GM12878 (cell line): ENCODE measurements around the gene TMEM86A. TPM values are rescaled to one million over a fixed set of nuclear protein-coding genes. Genes with fewer than 3 reads are reported as not detected.

Experiments
- ATAC-seq: fragments of 200-7000 bp; cut with Tn5 transposase; 3 replicates; pipeline ENCODE4 v1.9.1; 2020; ENCODE audit warnings: mild to moderate bottlenecking, moderate library complexity
- BruUV-seq: library from RNA; stranded (reverse); fragments of 400-500 nt; replicated peaks from 2 replicates; lab custom pipeline; 2021; lab: Mats Ljungman, UMichigan
- CTCF ChIA-PET: fragments of 300-600 bp; sonication (Branson Sonifier 250); formaldehyde crosslinking; extraction: SDS; loops from one replicate; lab custom pipeline; 2021; ENCODE audit warnings: inconsistent platforms; lab: Yijun Ruan, JAX
- POLR2A ChIA-PET: fragments of 350-600 bp; formaldehyde crosslinking; extraction: SDS; loops from one replicate; lab custom pipeline; 2021; ENCODE audit warnings: inconsistent platforms; lab: Charles Lee
- RAD21 ChIA-PET: fragments of 300-600 bp; sonication (Branson Sonifier 250); formaldehyde crosslinking; loops from one replicate; lab custom pipeline; 2023; ENCODE audit warnings: antibody characterized with exemption; ENCODE audit not compliant: unreplicated experiment; lab: Charles Lee
- SMC1A ChIA-PET: fragments of 300-600 bp; sonication (Branson Sonifier 250); formaldehyde crosslinking; loops from one replicate; lab custom pipeline; 2023; ENCODE audit not compliant: unreplicated experiment, uncharacterized antibody; lab: Charles Lee
- DNase-seq: peaks from one replicate; pipeline ENCODE4 v3.0.0-alpha.2; 2011; ENCODE audit warnings: low read depth, low spot score
- FAIRE-seq: peaks from 3 replicates; lab custom pipeline; 2011; peaks lifted over from hg19 to GRCh38; lab: Jason Lieb, UNC
- H2AFZ ChIP-seq: 2 replicates; pipeline ENCODE4 v1.6.0; 2011; ENCODE audit warnings: low read depth, low read length, control low read depth; ENCODE audit not compliant: control insufficient read depth
- H3K27ac ChIP-seq: 2 replicates; pipeline ENCODE4 v1.5.1; 2011; ENCODE audit warnings: control low read depth; ENCODE audit not compliant: control insufficient read depth, insufficient read depth
- H3K27me3 ChIP-seq, 2 experiments: replicated peaks in 1 of 2; 2 replicates each; pipeline versions ENCODE4 v1.6.0 to v1.6.1; 2011; ENCODE audit warnings: low read length in 1 of 2; ENCODE audit not compliant: control insufficient read depth in 2 of 2, insufficient read depth in 2 of 2
- H3K36me3 ChIP-seq, 2 experiments: 2 replicates each; pipeline ENCODE4 v1.5.1; 2011; ENCODE audit warnings: low read length in 1 of 2; ENCODE audit not compliant: control insufficient read depth in 2 of 2, insufficient read depth in 2 of 2
- H3K4me1 ChIP-seq: 2 replicates; pipeline ENCODE4 v1.6.1; 2011; ENCODE audit warnings: mild to moderate bottlenecking, low read length, moderate library complexity, mixed read lengths; ENCODE audit not compliant: control insufficient read depth, insufficient read depth
- H3K4me2 ChIP-seq: 2 replicates; pipeline ENCODE4 v1.6.0; 2011; ENCODE audit warnings: control low read depth; ENCODE audit not compliant: control insufficient read depth, insufficient read depth
- H3K4me3 ChIP-seq: fragments of 200-600 bp; sonication (generic); 2 replicates; pipeline ENCODE4 v1.5.1; 2016
- H3K79me2 ChIP-seq: 2 replicates; pipeline ENCODE4 v1.6.0; 2011; ENCODE audit warnings: low read length; ENCODE audit not compliant: control insufficient read depth, insufficient read depth
- H3K9ac ChIP-seq: 2 replicates; pipeline ENCODE4 v1.8.0; 2011; ENCODE audit warnings: low read length, control low read depth, mixed read lengths; ENCODE audit not compliant: control insufficient read depth, insufficient read depth
- H3K9me3 ChIP-seq: replicated peaks from 3 replicates; pipeline ENCODE4 v1.5.1; 2011; ENCODE audit warnings: mild to moderate bottlenecking, low read length; ENCODE audit not compliant: control insufficient read depth, insufficient read depth
- H4K20me1 ChIP-seq: 2 replicates; pipeline ENCODE4 v1.6.0; 2011; ENCODE audit not compliant: control insufficient read depth, insufficient read depth
- BMI1 ChIP-seq: fragments of 450-650 bp; IDR thresholded peaks from 2 replicates; pipeline ENCODE4 v1.6.1; 2016; ENCODE audit warnings: mild to moderate bottlenecking, moderate library complexity, borderline replicate concordance
- CEBPB ChIP-seq, 2 experiments: fragments of 150-350 bp in 1 of 2; IDR thresholded peaks; 2 replicates each; pipeline ENCODE4 v1.6.1; 2012 to 2014; ENCODE audit warnings: low read depth in 2 of 2, low read length in 2 of 2, borderline replicate concordance in 1 of 2, inconsistent platforms in 1 of 2
- E2F4 ChIP-seq: IDR thresholded peaks from 2 replicates; pipeline ENCODE4 v1.6.1; 2012; ENCODE audit warnings: low read depth, low read length, improper control_type of control experiment
- GATAD2B ChIP-seq: fragments of 450-650 bp; conservative IDR thresholded peaks from 2 replicates; pipeline ENCODE4 v1.6.1; 2017; ENCODE audit warnings: low read depth, mild to moderate bottlenecking, moderate library complexity
- MTA3 ChIP-seq: IDR thresholded peaks from 2 replicates; pipeline ENCODE4 v1.6.1; 2012; ENCODE audit warnings: low read length, inconsistent platforms, borderline replicate concordance
- NKRF ChIP-seq: fragments of 450-650 bp; conservative IDR thresholded peaks from 2 replicates; pipeline ENCODE4 v1.6.1; 2017; ENCODE audit warnings: mild to moderate bottlenecking, moderate library complexity
- NR2C2 ChIP-seq: IDR thresholded peaks from 2 replicates; pipeline ENCODE4 v1.6.1; 2011; ENCODE audit warnings: borderline replicate concordance, low read depth; ENCODE audit not compliant: control insufficient read depth, insufficient read length
- NR2F1 ChIP-seq: fragments of 450-650 bp; conservative IDR thresholded peaks from 2 replicates; pipeline ENCODE4 v1.6.1; 2017; ENCODE audit warnings: mild to moderate bottlenecking
- PBX3 ChIP-seq: IDR thresholded peaks from 2 replicates; pipeline ENCODE4 v1.6.1; 2011; ENCODE audit warnings: mild to moderate bottlenecking, low read depth, low read length, moderate library complexity; ENCODE audit not compliant: insufficient replicate concordance
- POU2F2 ChIP-seq: IDR thresholded peaks from 3 replicates; pipeline ENCODE4 v1.6.1; 2011; ENCODE audit warnings: low read depth, mild to moderate bottlenecking, low read length, borderline replicate concordance
- RB1 ChIP-seq: fragments of 450-650 bp; formaldehyde crosslinking; IDR thresholded peaks from 2 replicates; pipeline ENCODE4 v1.6.1; 2017; ENCODE audit warnings: mild to moderate bottlenecking, borderline replicate concordance
- RBBP5 ChIP-seq: fragments of 200-600 bp; sonication (generic); conservative IDR thresholded peaks from 2 replicates; pipeline ENCODE4 v1.6.1; 2016
- SREBF1 ChIP-seq: IDR thresholded peaks from 2 replicates; pipeline ENCODE4 v1.6.1; 2012; ENCODE audit warnings: mild to moderate bottlenecking, low read length
- SREBF2 ChIP-seq: IDR thresholded peaks from 2 replicates; pipeline ENCODE4 v1.6.1; 2012; ENCODE audit warnings: mild to moderate bottlenecking, low read length
- TAF1 ChIP-seq: IDR thresholded peaks from 2 replicates; pipeline ENCODE4 v1.6.1; 2011; ENCODE audit warnings: mild to moderate bottlenecking, low read depth, low read length, borderline replicate concordance
- ZBTB40 ChIP-seq: fragments of 450-650 bp; IDR thresholded peaks from 2 replicates; pipeline ENCODE4 v1.6.1; 2016; ENCODE audit warnings: mild to moderate bottlenecking, moderate library complexity, borderline replicate concordance
- WGBS: methylation state at CpG from one replicate; pipeline ENCODE4 v1.1.6; 2016; ENCODE audit warnings: low lambda C conversion rate; ENCODE audit not compliant: insufficient replicate concordance, insufficient coverage; ENCODE audit errors: missing lambda C conversion rate; 5-methylcytosine and 5-hydroxymethylcytosine counted together
- in situ Hi-C: fragments of 300-500 bp; cut with MboI; formaldehyde crosslinking; loops from 9 replicates; pipeline ENCODE4 v1.14.3; 2018; ENCODE audit warnings: mixed read lengths
- intact Hi-C: fragments of 100-400 bp; cut with micrococcal nuclease; formaldehyde crosslinking; loops from one replicate; pipeline ENCODE4 v1.14.2; 2022; ENCODE audit not compliant: unreplicated experiment
- polyA plus RNA-seq, 11 experiments: library from polyadenylated mRNA; depleted of rRNA in 4 of 11; unstranded in 6 of 11; stranded (reverse) in 5 of 11; fragments of >200 nt; fragmentation: Nextera tagmentation in 4 of 11; fragmentation: Illumina TruSeq in 1 of 11; extraction: Ambion mirVana in 4 of 11; extraction: Trizol in 1 of 11; gene quantifications; 1 replicate in 1 of 11; 2 replicates in 10 of 11; pipeline versions ENCODE4 v1.2.1 to v1.2.3, GENCODE V29; 2011 to 2016; ENCODE audit warnings: inconsistent platforms in 2 of 11, missing spikeins in 2 of 11, low read depth in 1 of 11
- total RNA-seq, 4 experiments: library from RNA; depleted of rRNA in 3 of 4; stranded (reverse); fragments of >200 nt in 3 of 4; fragmentation: Illumina TruSeq in 1 of 4; extraction: Trizol in 1 of 4; gene quantifications; 2 replicates each; pipeline versions ENCODE4 v1.2.1 to v1.2.3, GENCODE V29; 2013 to 2021

The TMEM86A gene
- total and polyA plus RNA-seq, 10 of the 15 experiments (the other 5 are each of a cell fraction or from before 2014, with no cell fraction given) = 0.01 to 0.11 (median 0.06) TPM; not detected in 7

GRCh38 chr11:18696638-18697225 is 1.8 kb upstream of the TMEM86A start:
- POLR2A ChIA-PET = interaction anchor here (1.6 kb wide), 1 partner anchor 63 kb away, joined by 4 read pairs; the partner anchor contains the start of gene SPTY2D1
- no peak for TF ChIP-seq ZBTB40
- no peak for TF ChIP-seq E2F4
- TF ChIP-seq GATAD2B = no peak
- TF ChIP-seq PBX3 = no peak
- TF ChIP-seq NR2F1 = no peak
- no peak for TF ChIP-seq POU2F2
- TF ChIP-seq RB1 = no peak
- TF ChIP-seq BMI1 = no peak
- no peak for TF ChIP-seq NR2C2
- no peak for TF ChIP-seq SREBF2
- no peak for TF ChIP-seq MTA3
- TF ChIP-seq NKRF = no peak
- TF ChIP-seq RBBP5 = no peak
- TF ChIP-seq SREBF1 = no peak
- no peak for TF ChIP-seq TAF1
- TF ChIP-seq CEBPB (IDR thresholded peaks at IDR 0.05; ENCODE audit: borderline replicate concordance in 1 of 2, low read depth in 2 of 2, low read length in 2 of 2) = no peak

More at GRCh38 chr11:18696638-18697225, 1.8 kb upstream of the TMEM86A start:
- intact Hi-C loops (no loop called here), in situ Hi-C loops (no loop called here)
- SMC1A ChIA-PET = interaction anchor here (0.8 kb wide), 1 partner anchor 67 kb away, joined by 3 read pairs; no protein-coding TSS in a partner anchor
- FAIRE-seq (no peak), DNase-seq (no peak), ATAC-seq (no peak)
- Histone ChIP-seq H4K20me1 (no peaks in the 10 kb centered on the region), H3K9me3 (no peaks in the 10 kb centered on the region), H3K4me2 (no peak overlapping the region), H3K36me3 (no peaks in the 10 kb centered on the region), H3K4me1 (peaks cover 6% of the 10 kb centered on the region; the same call in 1 of the 2 replicates), H3K27ac (no peak overlapping the region), H3K4me3 (no peak overlapping the region), H3K79me2 (no peaks in the 10 kb centered on the region), H3K9ac (no peak overlapping the region), H3K27me3 (peaks cover 4 to 13% of the 10 kb centered on the region in 2 experiments), H2AFZ (no peak overlapping the region)
- WGBS = 32% methylated on average over 2 of the region's 2 CpGs
- RAD21 ChIA-PET = no interaction called here
- CTCF ChIA-PET = interaction anchor here (1.3 to 1.8 kb wide), 3 partner anchors 25 to 157 kb away, joined by 3 to 5 read pairs (median 3); no protein-coding TSS in a partner anchor
- no TSS peak for BruUV-seq
